SH-SY5Y (cell line): Measurements from ENCODE around the gene CRYL1.

Experiments used
- GATA2 ChIP-seq: IDR thresholded peaks from 2 replicates; pipeline ENCODE4 v1.6.1; 2011; ENCODE audit warnings: mild to moderate bottlenecking, low read depth, low read length
- GATA3 ChIP-seq: IDR thresholded peaks from 2 replicates; pipeline ENCODE4 v1.6.1; 2011; ENCODE audit warnings: low read depth, mild to moderate bottlenecking, low read length, moderate library complexity

DNA sequence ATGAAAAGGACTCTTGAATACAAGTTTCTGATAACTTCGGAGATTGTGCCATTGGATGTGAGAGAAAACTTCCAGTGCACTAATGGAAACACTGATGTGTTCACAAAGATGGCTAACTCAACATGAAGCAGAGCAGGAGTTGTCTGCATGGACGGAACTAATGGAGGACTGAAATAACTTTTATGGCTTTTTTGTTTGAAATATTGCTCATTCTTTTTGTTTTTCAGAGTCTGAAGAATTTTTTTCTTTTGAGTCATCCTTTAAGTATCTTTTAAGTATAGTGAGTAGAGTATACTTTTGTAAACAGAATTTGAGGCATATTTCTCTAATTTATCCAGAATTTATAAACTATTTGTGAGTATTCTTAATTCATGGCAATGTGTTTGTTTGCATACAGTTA lies 25.7 kb downstream of the CRYL1 start:
- no peak for TF ChIP-seq GATA3
- TF ChIP-seq GATA2, result no peak
